ENCODE measurements around the gene ZSWIM9. TPM values are rescaled to one million over a fixed set of nuclear protein-coding genes. Genes with fewer than 3 reads are reported as not detected.

The ZSWIM9 gene
- total RNA-seq, 4 donors from 2014 or later = 4.0 to 15.2 (median 10.4) TPM

- intact Hi-C loops (cut with DNase I) = no loop called here
- TF ChIP-seq POLR2A (IDR thresholded peaks at IDR 0.05; ENCODE audit: low read depth) (no peak), EP300 (IDR thresholded peaks at IDR 0.05) (no peak), POLR2AphosphoS5 (IDR thresholded peaks at IDR 0.05) (no peak)
- TF ChIP-seq, protein P1, sequence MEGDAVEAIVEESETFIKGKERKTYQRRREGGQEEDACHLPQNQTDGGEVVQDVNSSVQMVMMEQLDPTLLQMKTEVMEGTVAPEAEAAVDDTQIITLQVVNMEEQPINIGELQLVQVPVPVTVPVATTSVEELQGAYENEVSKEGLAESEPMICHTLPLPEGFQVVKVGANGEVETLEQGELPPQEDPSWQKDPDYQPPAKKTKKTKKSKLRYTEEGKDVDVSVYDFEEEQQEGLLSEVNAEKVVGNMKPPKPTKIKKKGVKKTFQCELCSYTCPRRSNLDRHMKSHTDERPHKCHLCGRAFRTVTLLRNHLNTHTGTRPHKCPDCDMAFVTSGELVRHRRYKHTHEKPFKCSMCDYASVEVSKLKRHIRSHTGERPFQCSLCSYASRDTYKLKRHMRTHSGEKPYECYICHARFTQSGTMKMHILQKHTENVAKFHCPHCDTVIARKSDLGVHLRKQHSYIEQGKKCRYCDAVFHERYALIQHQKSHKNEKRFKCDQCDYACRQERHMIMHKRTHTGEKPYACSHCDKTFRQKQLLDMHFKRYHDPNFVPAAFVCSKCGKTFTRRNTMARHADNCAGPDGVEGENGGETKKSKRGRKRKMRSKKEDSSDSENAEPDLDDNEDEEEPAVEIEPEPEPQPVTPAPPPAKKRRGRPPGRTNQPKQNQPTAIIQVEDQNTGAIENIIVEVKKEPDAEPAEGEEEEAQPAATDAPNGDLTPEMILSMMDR (IDR thresholded peaks at IDR 0.05) = no peak
- WGBS = 99% methylated on average over 3 of the region's 3 CpGs
These were observed 76.7 kb downstream of the ZSWIM9 start for GRCh38 chr19:48247212-48247611.

More at GRCh38 chr19:48247212-48247611, 76.7 kb downstream of the ZSWIM9 start:
- H3K27me3 ChIP-seq = no peaks in the 10 kb centered on the region
- peaks cover 1 to 32% (median 19%) of the 10 kb centered on the region in 4 donors for H3K36me3 ChIP-seq
- peaks cover 0 to 16% (median 5%) of the 10 kb centered on the region in 4 donors for H3K4me1 ChIP-seq
- no peaks in the 10 kb centered on the region for H3K9me3 ChIP-seq
- H3K4me3 ChIP-seq = no peak overlapping the region
- no peak for DNase-seq (ENCODE audit: extremely low spot score)
- H3K27ac ChIP-seq (replicated peaks in 1 of 4) = no peak overlapping the region

Other genes with a start within 250 kb of the ZSWIM9 start
- gene BSPH1, start 178.5 kb upstream of the ZSWIM9 start, total RNA-seq = not detected
- not detected for gene ELSPBP1, start 176.0 kb upstream of the ZSWIM9 start, total RNA-seq
- gene CABP5, start 126.6 kb upstream of the ZSWIM9 start, total RNA-seq = not detected
- gene PLA2G4C, start 59.9 kb upstream of the ZSWIM9 start, total RNA-seq = 10 to 100 TPM in 2 of 4 donors, 1 to 10 TPM in 2; 5.3 to 15.1 (median 9.3) TPM
- gene LIG1, start 336 bp upstream of the ZSWIM9 start, total RNA-seq = 1 to 10 TPM; 4.2 to 7.3 (median 6.0) TPM
- gene CARD8, start 85.2 kb downstream of the ZSWIM9 start, total RNA-seq = 10 to 100 TPM; 17.7 to 22.3 (median 20.9) TPM
- under 1 TPM in 2 of 4 donors, not detected in 2; 0.26 to 0.46 TPM for gene ZNF114, start 99.4 kb downstream of the ZSWIM9 start, total RNA-seq
- gene EMP3, start 154.9 kb downstream of the ZSWIM9 start, total RNA-seq = 100 to 1,000 TPM in 1 of 4 donors, 10 to 100 TPM in 3; 54.8 to 115 (median 59.6) TPM
- gene TMEM143, start 193.3 kb downstream of the ZSWIM9 start, total RNA-seq = 1 to 10 TPM; 4.8 to 8.3 (median 7.1) TPM
- gene SYNGR4, start 193.7 kb downstream of the ZSWIM9 start, total RNA-seq = not detected
- 100 to 1,000 TPM in 1 of 4 donors, 10 to 100 TPM in 3; 55.2 to 105 (median 77.6) TPM for gene KDELR1, start 220.9 kb downstream of the ZSWIM9 start, total RNA-seq
- under 1 TPM; 0.19 to 0.42 (median 0.37) TPM for gene GRIN2D, start 223.0 kb downstream of the ZSWIM9 start, total RNA-seq